Osteocyte (in vitro differentiated cells): ENCODE measurements around the gene NLGN3. TPM values are rescaled to one million over a fixed set of nuclear protein-coding genes. Genes with fewer than 3 reads are reported as not detected.

ENCODE experiments used
- DNase-seq: peaks from one replicate; pipeline ENCODE4 v3.0.0; 2021; ENCODE audit warnings: mixed read lengths; ENCODE audit not compliant: unreplicated experiment; ENCODE audit errors: extremely low spot score
- H3K27ac Mint-ChIP-seq: one replicate; pipeline ENCODE4 v1.8.0; 2021; ENCODE audit warnings: mild to moderate bottlenecking, mixed read lengths; ENCODE audit not compliant: unreplicated experiment
- H3K27me3 Mint-ChIP-seq: one replicate; pipeline ENCODE4 v1.8.0; 2021; ENCODE audit warnings: mixed read lengths; ENCODE audit not compliant: unreplicated experiment
- H3K36me3 Mint-ChIP-seq: one replicate; pipeline ENCODE4 v1.8.0; 2021; ENCODE audit warnings: mixed read lengths; ENCODE audit not compliant: unreplicated experiment
- H3K4me1 Mint-ChIP-seq: one replicate; pipeline ENCODE4 v1.8.0; 2021; ENCODE audit warnings: mixed read lengths; ENCODE audit not compliant: unreplicated experiment
- H3K4me3 Mint-ChIP-seq: one replicate; pipeline ENCODE4 v1.8.0; 2021; ENCODE audit warnings: mild to moderate bottlenecking, moderate library complexity, mixed read lengths; ENCODE audit not compliant: unreplicated experiment
- H3K9me3 Mint-ChIP-seq: one replicate; pipeline ENCODE4 v1.8.0; 2021; ENCODE audit warnings: mixed read lengths; ENCODE audit not compliant: unreplicated experiment
- total RNA-seq: library from RNA; stranded (reverse); gene quantifications from 2 replicates; pipeline ENCODE4 v1.2.1, GENCODE V29; 2021
- TF ChIP-seq, protein P1 (sequence below): fragments of 200-600 bp; sonication (generic); IDR thresholded peaks from 2 replicates; pipeline ENCODE4 v1.5.0; 2021; ENCODE audit warnings: antibody characterized with exemption, mild to moderate bottlenecking, moderate library complexity

The NLGN3 gene
- total RNA-seq, 1 donor from 2014 or later: 0.51 TPM

DNA sequence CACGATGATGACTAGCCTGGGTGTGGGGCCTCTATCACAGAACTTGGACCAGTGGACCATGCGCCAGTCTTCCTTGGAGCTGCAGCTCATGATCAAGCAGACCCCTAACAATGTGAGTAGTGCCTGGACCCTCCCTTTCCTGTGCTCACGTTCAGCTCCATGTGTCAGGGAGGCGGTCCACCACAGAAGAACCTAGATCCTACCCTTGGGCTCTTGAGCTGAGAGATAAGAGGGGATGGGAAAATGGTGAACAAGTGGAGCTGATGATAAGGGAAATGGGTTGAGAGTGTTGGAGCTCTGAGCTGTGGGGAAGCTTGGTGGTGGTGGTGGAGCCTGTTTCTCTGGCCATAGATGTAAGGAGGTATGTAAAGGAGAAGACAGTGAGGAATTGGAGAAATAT, 13.1 kb upstream of the NLGN3 start:
- H3K36me3 Mint-ChIP-seq: peaks cover 24% of the 10 kb centered on the region
- H3K27ac Mint-ChIP-seq: no peak overlapping the region
- H3K4me1 Mint-ChIP-seq: peaks cover 3% of the 10 kb centered on the region
- H3K9me3 Mint-ChIP-seq: no peaks in the 10 kb centered on the region
- no peak overlapping the region for H3K4me3 Mint-ChIP-seq
- no peak for DNase-seq
- H3K27me3 Mint-ChIP-seq: no peaks in the 10 kb centered on the region
- TF ChIP-seq, protein P1, sequence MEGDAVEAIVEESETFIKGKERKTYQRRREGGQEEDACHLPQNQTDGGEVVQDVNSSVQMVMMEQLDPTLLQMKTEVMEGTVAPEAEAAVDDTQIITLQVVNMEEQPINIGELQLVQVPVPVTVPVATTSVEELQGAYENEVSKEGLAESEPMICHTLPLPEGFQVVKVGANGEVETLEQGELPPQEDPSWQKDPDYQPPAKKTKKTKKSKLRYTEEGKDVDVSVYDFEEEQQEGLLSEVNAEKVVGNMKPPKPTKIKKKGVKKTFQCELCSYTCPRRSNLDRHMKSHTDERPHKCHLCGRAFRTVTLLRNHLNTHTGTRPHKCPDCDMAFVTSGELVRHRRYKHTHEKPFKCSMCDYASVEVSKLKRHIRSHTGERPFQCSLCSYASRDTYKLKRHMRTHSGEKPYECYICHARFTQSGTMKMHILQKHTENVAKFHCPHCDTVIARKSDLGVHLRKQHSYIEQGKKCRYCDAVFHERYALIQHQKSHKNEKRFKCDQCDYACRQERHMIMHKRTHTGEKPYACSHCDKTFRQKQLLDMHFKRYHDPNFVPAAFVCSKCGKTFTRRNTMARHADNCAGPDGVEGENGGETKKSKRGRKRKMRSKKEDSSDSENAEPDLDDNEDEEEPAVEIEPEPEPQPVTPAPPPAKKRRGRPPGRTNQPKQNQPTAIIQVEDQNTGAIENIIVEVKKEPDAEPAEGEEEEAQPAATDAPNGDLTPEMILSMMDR: no peak

DNA sequence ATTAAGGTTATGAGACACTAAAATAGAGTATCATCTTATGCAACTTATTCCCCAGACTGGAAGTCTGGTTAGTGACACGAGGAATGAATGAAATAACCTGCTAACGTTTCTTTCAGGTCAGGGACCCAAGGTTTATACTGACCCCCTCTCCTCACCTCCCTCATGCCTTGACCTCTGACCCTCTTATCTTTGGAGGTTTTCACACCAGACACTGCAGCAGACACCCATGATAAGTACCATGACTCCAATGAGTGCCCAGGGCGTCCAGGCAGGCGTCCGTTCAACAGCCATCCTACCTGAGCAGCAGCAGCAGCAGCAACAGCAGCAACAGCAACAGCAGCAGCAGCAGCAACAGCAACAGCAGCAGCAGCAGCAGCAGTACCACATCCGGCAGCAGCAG, 4.2 kb upstream of the NLGN3 start:
- H3K27ac Mint-ChIP-seq: no peak overlapping the region
- no peaks in the 10 kb centered on the region for H3K9me3 Mint-ChIP-seq
- H3K36me3 Mint-ChIP-seq: peaks cover 11% of the 10 kb centered on the region
- TF ChIP-seq, protein P1: no peak
- H3K4me3 Mint-ChIP-seq: no peak overlapping the region
- no peaks in the 10 kb centered on the region for H3K27me3 Mint-ChIP-seq
- peaks cover 6% of the 10 kb centered on the region for H3K4me1 Mint-ChIP-seq
- no peak for DNase-seq

DNA sequence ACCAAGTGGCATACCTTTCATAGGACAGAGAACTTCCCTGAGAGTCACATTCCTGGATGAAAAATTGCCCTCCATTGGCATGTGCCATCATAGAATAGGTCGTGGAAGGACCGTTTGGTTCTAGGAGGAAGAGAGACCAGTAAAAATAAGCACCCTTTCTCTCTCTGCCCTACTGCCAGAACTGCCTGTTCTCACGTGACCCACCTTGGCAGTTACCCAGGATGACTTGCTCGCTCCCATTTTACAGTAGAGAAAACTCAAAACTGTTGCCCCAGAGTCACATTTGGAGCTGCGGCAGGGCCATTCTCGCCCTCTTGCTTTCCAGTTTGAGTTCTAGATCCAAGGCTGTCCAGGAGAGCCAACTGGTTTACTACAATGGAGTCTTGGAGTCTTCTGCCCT, 1.1 kb upstream of the NLGN3 start:
- H3K9me3 Mint-ChIP-seq: no peaks in the 10 kb centered on the region
- peaks cover 15% of the 10 kb centered on the region for H3K4me1 Mint-ChIP-seq
- DNase-seq: no peak
- H3K27ac Mint-ChIP-seq: no peak overlapping the region
- TF ChIP-seq, protein P1: no peak
- H3K27me3 Mint-ChIP-seq: no peaks in the 10 kb centered on the region
- peaks cover 4% of the 10 kb centered on the region for H3K36me3 Mint-ChIP-seq
- no peak overlapping the region for H3K4me3 Mint-ChIP-seq

DNA sequence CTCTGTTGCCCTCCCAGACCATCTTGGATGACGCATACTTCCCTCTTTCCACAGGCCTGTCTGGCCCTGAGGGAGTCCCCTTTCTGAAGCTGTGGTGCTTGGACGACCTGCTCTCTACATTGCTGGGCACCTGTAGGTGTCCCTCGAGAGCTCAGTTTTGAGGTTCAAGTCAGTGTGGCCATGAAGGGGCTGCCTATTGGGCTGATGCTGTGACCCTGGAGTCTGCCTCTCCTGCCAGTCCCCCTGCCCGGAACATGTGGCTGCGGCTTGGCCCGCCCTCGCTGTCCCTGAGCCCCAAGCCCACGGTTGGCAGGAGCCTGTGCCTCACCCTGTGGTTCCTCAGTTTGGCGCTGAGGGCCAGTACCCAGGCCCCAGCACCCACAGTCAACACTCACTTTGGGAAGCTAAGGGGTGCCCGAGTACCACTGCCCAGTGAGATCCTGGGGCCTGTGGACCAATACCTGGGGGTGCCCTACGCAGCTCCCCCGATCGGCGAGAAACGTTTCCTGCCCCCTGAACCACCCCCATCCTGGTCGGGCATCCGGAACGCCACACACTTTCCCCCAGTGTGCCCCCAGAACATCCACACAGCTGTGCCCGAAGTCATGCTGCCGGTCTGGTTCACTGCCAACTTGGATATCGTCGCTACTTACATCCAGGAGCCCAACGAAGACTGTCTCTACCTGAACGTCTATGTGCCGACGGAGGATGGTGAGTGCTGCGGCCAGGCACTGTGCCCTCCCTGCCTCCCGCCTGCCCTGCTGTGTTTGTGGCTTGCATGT, 3.0 kb downstream of the NLGN3 start:
- H3K27me3 Mint-ChIP-seq: no peaks in the 10 kb centered on the region
- H3K4me1 Mint-ChIP-seq: peaks cover 15% of the 10 kb centered on the region
- H3K36me3 Mint-ChIP-seq: no peaks in the 10 kb centered on the region
- H3K27ac Mint-ChIP-seq: no peak overlapping the region
- H3K4me3 Mint-ChIP-seq: no peak overlapping the region
- peaks cover 4% of the 10 kb centered on the region for H3K9me3 Mint-ChIP-seq
- TF ChIP-seq, protein P1: no peak
- no peak for DNase-seq

DNA sequence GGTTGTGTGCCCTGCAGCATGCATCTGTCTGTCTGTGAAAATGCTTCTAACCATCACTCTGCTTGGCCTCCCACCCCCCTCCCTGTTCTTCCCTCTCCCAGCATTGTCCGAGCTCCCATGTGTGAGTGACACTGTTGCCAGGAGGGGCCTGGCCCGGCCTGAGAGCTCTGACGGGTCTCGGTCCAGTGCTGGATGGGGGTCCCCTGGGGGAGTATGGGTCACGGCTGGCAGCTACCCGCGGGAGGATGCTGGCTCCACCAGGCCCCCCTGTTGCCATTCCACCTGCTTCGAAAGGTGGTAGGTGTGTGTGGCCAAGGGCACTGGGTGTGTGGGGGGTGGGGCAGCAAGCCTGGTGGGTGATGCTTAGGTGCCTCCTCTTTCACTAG, 3.6 kb downstream of the NLGN3 start:
- DNase-seq: no peak
- Mint-ChIP-seq H3K27ac (no peak overlapping the region), H3K9me3 (peaks cover 8% of the 10 kb centered on the region), H3K36me3 (no peaks in the 10 kb centered on the region), H3K27me3 (no peaks in the 10 kb centered on the region), H3K4me1 (peaks cover 15% of the 10 kb centered on the region), H3K4me3 (no peak overlapping the region)
- TF ChIP-seq, protein P1: no peak
